ENCODE results near the gene GINS1.

DNA sequence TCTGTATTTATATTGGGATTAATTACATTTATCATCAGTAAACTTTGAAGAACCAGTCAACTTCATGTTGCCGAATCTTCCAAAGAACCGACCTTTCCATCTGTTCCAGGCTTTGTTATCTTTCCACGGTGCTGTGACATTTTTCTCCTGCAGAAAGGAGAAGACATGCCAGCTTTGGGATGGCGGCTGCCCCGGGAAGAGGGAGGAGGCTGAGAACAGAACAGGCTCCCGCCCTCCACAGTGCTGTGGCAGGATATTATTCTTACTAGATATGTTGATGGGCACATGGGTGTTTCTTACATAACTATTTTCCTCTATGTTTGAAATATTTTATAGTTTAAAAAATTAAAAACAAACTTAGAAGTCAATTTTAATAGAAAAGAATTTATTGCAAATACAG is 44.9 kb downstream of the GINS1 start:
- TF ChIP-seq EGR1 (IDR thresholded peaks at IDR 0.05; ENCODE audit: low read depth), result no peak
- TF ChIP-seq, protein P1, sequence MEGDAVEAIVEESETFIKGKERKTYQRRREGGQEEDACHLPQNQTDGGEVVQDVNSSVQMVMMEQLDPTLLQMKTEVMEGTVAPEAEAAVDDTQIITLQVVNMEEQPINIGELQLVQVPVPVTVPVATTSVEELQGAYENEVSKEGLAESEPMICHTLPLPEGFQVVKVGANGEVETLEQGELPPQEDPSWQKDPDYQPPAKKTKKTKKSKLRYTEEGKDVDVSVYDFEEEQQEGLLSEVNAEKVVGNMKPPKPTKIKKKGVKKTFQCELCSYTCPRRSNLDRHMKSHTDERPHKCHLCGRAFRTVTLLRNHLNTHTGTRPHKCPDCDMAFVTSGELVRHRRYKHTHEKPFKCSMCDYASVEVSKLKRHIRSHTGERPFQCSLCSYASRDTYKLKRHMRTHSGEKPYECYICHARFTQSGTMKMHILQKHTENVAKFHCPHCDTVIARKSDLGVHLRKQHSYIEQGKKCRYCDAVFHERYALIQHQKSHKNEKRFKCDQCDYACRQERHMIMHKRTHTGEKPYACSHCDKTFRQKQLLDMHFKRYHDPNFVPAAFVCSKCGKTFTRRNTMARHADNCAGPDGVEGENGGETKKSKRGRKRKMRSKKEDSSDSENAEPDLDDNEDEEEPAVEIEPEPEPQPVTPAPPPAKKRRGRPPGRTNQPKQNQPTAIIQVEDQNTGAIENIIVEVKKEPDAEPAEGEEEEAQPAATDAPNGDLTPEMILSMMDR (IDR thresholded peaks at IDR 0.05 in 2 of 3, conservative IDR thresholded peaks at IDR 0.05 in 1 of 3; ENCODE audit: borderline replicate concordance in 1 of 3, insufficient read depth in 1 of 3, low read depth in 2 of 3, low read length in 2 of 3), result no peak
- TF ChIP-seq, protein P2, sequence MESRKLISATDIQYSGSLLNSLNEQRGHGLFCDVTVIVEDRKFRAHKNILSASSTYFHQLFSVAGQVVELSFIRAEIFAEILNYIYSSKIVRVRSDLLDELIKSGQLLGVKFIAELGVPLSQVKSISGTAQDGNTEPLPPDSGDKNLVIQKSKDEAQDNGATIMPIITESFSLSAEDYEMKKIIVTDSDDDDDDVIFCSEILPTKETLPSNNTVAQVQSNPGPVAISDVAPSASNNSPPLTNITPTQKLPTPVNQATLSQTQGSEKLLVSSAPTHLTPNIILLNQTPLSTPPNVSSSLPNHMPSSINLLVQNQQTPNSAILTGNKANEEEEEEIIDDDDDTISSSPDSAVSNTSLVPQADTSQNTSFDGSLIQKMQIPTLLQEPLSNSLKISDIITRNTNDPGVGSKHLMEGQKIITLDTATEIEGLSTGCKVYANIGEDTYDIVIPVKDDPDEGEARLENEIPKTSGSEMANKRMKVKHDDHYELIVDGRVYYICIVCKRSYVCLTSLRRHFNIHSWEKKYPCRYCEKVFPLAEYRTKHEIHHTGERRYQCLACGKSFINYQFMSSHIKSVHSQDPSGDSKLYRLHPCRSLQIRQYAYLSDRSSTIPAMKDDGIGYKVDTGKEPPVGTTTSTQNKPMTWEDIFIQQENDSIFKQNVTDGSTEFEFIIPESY (IDR thresholded peaks at IDR 0.05; ENCODE audit: extremely low read depth, insufficient replicate concordance, low read length), result no peak

Measured in HCT116 (cell line).